OCI-LY3 (cell line): Measurements from ENCODE around the gene PLA2G4A.

ENCODE experiments used
- H2AFZ ChIP-seq: fragments of 200-600, 300-600 bp; shearing (Covaris generic); 2 replicates; pipeline ENCODE4 v1.6.0; 2014; ENCODE audit warnings: antibody characterized with exemption, low read depth, low read length
- H3K27ac ChIP-seq: fragments of 200-600, 300-600 bp; sonication (generic); 2 replicates; pipeline ENCODE4 v1.5.1; 2014; ENCODE audit warnings: mild to moderate bottlenecking, low read length, moderate library complexity, mixed read lengths
- H3K27me3 ChIP-seq: fragments of 200-600, 300-600 bp; sonication (generic); 2 replicates; pipeline ENCODE4 v1.6.1; 2014; ENCODE audit warnings: low read depth, low read length, mixed read lengths
- H3K36me3 ChIP-seq: fragments of 200-600, 300-600 bp; sonication (generic); replicated peaks from 2 replicates; pipeline ENCODE3; 2014; ENCODE audit warnings: low read depth, low read length, mixed read lengths
- H3K4me1 ChIP-seq: fragments of 300-600, 200-600 bp; sonication (generic); 2 replicates; pipeline ENCODE4 v1.6.1; 2014; ENCODE audit warnings: low read length, mixed read lengths
- H3K4me2 ChIP-seq: fragments of 200-600, 300-600 bp; sonication (generic); 2 replicates; pipeline ENCODE4 v1.6.1; 2014; ENCODE audit warnings: low read length, mixed read lengths
- H3K4me3 ChIP-seq: fragments of 300-600, 200-600 bp; sonication (generic); 2 replicates; pipeline ENCODE4 v1.5.1; 2014; ENCODE audit warnings: antibody characterized with exemption, mild to moderate bottlenecking, low read length, moderate library complexity
- H3K79me2 ChIP-seq: fragments of 300-600, 200-600 bp; shearing (Covaris generic); 2 replicates; pipeline ENCODE4 v1.6.1; 2014; ENCODE audit warnings: mild to moderate bottlenecking, low read length, mixed read lengths
- H3K9ac ChIP-seq: fragments of 300-600, 200-600 bp; shearing (Covaris generic); 2 replicates; pipeline ENCODE4 v1.6.0; 2014; ENCODE audit warnings: mild to moderate bottlenecking, low read length, moderate library complexity
- H3K9me3 ChIP-seq: fragments of 200-600, 300-600 bp; shearing (Covaris generic); 2 replicates; pipeline ENCODE4 v1.6.1; 2014; ENCODE audit warnings: low read length, mixed read lengths; ENCODE audit not compliant: insufficient read depth
- H4K20me1 ChIP-seq: fragments of 200-600, 300-600 bp; sonication (generic); 2 replicates; pipeline ENCODE4 v1.6.1; 2016; ENCODE audit warnings: low read length, mixed read lengths; ENCODE audit not compliant: insufficient read depth
- EZH2phosphoT487 ChIP-seq: fragments of 200-600 bp; shearing (Covaris generic); IDR thresholded peaks from 2 replicates; pipeline ENCODE4 v1.6.1; 2018; ENCODE audit warnings: antibody characterized with exemption, mixed run types, low read depth
- TF ChIP-seq, protein P1 (sequence below): fragments of 200-600, 300-600 bp; sonication (generic); IDR thresholded peaks from 2 replicates; pipeline ENCODE4 v1.5.1; 2014; ENCODE audit warnings: antibody characterized with exemption, low read length, low read depth

The PLA2G4A gene

DNA sequence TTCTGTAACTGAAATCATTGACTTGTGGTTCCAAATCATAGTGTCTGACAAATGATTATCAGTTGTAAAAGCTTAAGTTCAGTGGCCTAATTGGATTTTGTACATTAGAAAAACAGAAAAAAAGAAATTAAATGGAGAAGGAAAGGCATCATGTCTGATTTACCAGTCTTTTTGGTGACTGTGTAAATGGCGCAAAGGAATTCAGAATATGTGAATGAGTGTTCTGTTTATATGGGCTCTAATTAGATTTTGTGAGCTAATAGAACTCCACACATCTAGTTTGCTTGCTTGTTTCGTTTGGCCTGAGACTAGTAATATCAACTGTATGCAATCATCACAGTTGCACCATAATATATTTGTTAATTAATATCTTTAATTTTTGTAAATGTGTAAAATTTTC lies 151.7 kb downstream of the PLA2G4A start:
- Histone ChIP-seq H4K20me1 (no peaks in the 10 kb centered on the region), H3K4me2 (no peak overlapping the region), H3K27me3 (no peaks in the 10 kb centered on the region), H3K9ac (no peak overlapping the region), H3K4me3 (no peak overlapping the region), H2AFZ (no peak overlapping the region), H3K27ac (no peak overlapping the region), H3K79me2 (no peaks in the 10 kb centered on the region), H3K4me1 (peaks cover 22% of the 10 kb centered on the region), H3K9me3 (no peaks in the 10 kb centered on the region), H3K36me3 (no peaks in the 10 kb centered on the region)
- TF ChIP-seq, protein P1, sequence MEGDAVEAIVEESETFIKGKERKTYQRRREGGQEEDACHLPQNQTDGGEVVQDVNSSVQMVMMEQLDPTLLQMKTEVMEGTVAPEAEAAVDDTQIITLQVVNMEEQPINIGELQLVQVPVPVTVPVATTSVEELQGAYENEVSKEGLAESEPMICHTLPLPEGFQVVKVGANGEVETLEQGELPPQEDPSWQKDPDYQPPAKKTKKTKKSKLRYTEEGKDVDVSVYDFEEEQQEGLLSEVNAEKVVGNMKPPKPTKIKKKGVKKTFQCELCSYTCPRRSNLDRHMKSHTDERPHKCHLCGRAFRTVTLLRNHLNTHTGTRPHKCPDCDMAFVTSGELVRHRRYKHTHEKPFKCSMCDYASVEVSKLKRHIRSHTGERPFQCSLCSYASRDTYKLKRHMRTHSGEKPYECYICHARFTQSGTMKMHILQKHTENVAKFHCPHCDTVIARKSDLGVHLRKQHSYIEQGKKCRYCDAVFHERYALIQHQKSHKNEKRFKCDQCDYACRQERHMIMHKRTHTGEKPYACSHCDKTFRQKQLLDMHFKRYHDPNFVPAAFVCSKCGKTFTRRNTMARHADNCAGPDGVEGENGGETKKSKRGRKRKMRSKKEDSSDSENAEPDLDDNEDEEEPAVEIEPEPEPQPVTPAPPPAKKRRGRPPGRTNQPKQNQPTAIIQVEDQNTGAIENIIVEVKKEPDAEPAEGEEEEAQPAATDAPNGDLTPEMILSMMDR: no peak
- no peak for TF ChIP-seq EZH2phosphoT487

DNA sequence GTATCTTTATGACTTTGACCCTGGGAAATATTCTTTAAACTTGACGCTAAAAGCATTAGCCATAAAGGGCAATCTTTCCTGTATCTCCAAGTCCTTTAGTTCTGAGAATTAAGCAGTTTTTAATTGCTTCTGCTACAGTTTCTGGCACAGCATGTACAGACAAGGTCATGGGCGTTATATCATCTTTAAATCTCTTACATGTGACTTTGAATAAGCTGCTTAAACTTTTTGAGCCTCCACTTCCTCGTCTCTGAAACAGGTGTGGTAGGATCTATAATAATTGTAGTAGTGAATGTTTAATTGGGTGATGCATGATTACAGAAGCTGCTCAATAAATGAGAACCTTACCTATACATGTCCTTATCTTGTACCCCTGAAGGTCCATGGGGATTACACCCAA lies 153.4 kb downstream of the PLA2G4A start:
- TF ChIP-seq, protein P1: no peak
- no peak for TF ChIP-seq EZH2phosphoT487
- Histone ChIP-seq H3K4me3 (no peak overlapping the region), H2AFZ (no peak overlapping the region), H3K4me2 (no peak overlapping the region), H3K9me3 (no peaks in the 10 kb centered on the region), H3K27me3 (no peaks in the 10 kb centered on the region), H3K79me2 (no peaks in the 10 kb centered on the region), H3K4me1 (peaks cover 22% of the 10 kb centered on the region), H4K20me1 (no peaks in the 10 kb centered on the region), H3K36me3 (no peaks in the 10 kb centered on the region), H3K27ac (no peak overlapping the region), H3K9ac (no peak overlapping the region)

DNA sequence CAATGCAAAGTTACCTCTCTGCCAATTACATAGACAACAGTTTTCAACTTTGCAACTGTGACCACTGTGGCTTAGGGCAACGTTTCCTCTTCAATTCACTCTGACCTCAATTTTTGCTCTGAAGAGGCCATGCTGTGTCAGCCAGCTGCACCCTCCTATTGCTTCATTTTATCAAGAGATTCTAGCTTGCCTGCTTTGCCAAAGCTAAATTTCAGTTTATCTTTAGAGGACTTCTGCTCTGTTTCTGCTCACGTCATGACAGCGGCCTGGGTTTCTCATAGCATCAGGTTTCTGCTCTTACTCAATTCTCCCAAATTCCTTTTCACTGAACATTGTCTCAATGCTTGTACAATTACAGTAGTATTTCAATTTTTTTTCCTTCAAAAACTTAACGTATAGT lies 154.6 kb downstream of the PLA2G4A start:
- Histone ChIP-seq H3K36me3 (no peaks in the 10 kb centered on the region), H3K27ac (no peak overlapping the region), H3K27me3 (no peaks in the 10 kb centered on the region), H3K79me2 (no peaks in the 10 kb centered on the region), H2AFZ (no peak overlapping the region), H3K4me1 (peaks cover 11% of the 10 kb centered on the region), H3K9me3 (no peaks in the 10 kb centered on the region), H3K9ac (no peak overlapping the region), H3K4me2 (no peak overlapping the region), H4K20me1 (no peaks in the 10 kb centered on the region), H3K4me3 (no peak overlapping the region)
- TF ChIP-seq, protein P1: no peak
- no peak for TF ChIP-seq EZH2phosphoT487

DNA sequence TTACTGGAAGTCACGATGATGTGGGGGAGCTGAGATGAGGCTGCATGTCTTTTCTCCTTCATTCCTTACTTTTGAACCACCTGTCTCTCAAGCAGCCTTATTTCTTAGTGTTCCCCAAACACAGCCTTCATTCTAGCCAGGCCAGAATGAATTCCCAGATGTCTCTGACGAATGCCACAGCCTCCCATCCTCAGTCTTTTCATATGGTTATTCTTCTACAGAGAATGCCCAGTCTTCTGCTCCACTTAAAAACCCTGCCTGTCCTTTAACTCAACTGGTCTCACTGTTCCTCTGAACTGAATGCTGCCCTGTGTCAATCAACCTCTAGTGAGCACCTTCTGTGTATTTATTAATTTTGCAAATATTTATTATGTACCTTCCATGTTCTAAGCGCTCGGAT lies 156.2 kb downstream of the PLA2G4A start:
- TF ChIP-seq, protein P1: no peak
- Histone ChIP-seq H3K4me1 (no peaks in the 10 kb centered on the region), H3K79me2 (no peaks in the 10 kb centered on the region), H3K4me2 (no peak overlapping the region), H4K20me1 (no peaks in the 10 kb centered on the region), H3K27ac (no peak overlapping the region), H3K9ac (no peak overlapping the region), H2AFZ (no peak overlapping the region), H3K4me3 (no peak overlapping the region), H3K36me3 (no peaks in the 10 kb centered on the region), H3K27me3 (no peaks in the 10 kb centered on the region), H3K9me3 (no peaks in the 10 kb centered on the region)
